A673 (cell line): ENCODE results near the gene SLC22A1. TPM values are rescaled to one million over a fixed set of nuclear protein-coding genes. Genes with fewer than 3 reads are reported as not detected.

Experiments used
- BruUV-seq: library from RNA; stranded (reverse); fragments of 400-500 nt; replicated peaks from 2 replicates; lab custom pipeline; 2021; lab: Mats Ljungman, UMichigan
- CTCF ChIA-PET: fragments of 300-600 bp; sonication (Branson Sonifier 250); formaldehyde crosslinking; loops from one replicate; lab custom pipeline; 2022; ENCODE audit warnings: antibody characterized with exemption; lab: Charles Lee
- POLR2A ChIA-PET: fragments of 300-600 bp; sonication (Branson Sonifier 250); formaldehyde crosslinking; loops from one replicate; lab custom pipeline; 2022; ENCODE audit warnings: antibody characterized with exemption; ENCODE audit not compliant: low non-redundant PET; lab: Charles Lee
- DNase-seq: peaks from one replicate; pipeline ENCODE4 v3.0.0-alpha.2; 2015; ENCODE audit warnings: low spot score
- H3K27ac ChIP-seq: fragments of 200-600 bp; sonication (generic); 2 replicates; pipeline ENCODE4 v1.5.1; 2016; ENCODE audit warnings: mixed run types, low read depth, mild to moderate bottlenecking, mixed read lengths, antibody characterized with exemption, low read length; ENCODE audit not compliant: poor library complexity, severe bottlenecking
- H3K27me3 ChIP-seq: fragments of 200-600 bp; sonication (generic); replicated peaks from 2 replicates; pipeline ENCODE4 v1.6.1; 2017; ENCODE audit warnings: mixed run types, low read depth, mild to moderate bottlenecking, mixed read lengths, antibody characterized with exemption, low read length; ENCODE audit not compliant: insufficient read depth, poor library complexity
- H3K36me3 ChIP-seq: fragments of 200-600 bp; sonication (generic); 2 replicates; pipeline ENCODE4 v1.6.1; 2016; ENCODE audit warnings: mixed run types, mild to moderate bottlenecking, mixed read lengths, antibody characterized with exemption, low read length; ENCODE audit not compliant: insufficient read depth, poor library complexity, severe bottlenecking
- H3K4me1 ChIP-seq: fragments of 200-600 bp; sonication (generic); 2 replicates; pipeline ENCODE4 v1.6.1; 2017; ENCODE audit warnings: mixed run types, mild to moderate bottlenecking, mixed read lengths, antibody characterized with exemption, low read length; ENCODE audit not compliant: insufficient read depth, poor library complexity, severe bottlenecking
- H3K4me3 ChIP-seq: fragments of 200-600 bp; sonication (generic); 2 replicates; pipeline ENCODE4 v1.5.1; 2016; ENCODE audit warnings: low read depth, mixed run types, mild to moderate bottlenecking, mixed read lengths, low read length; ENCODE audit not compliant: poor library complexity, severe bottlenecking
- H3K9me3 ChIP-seq: fragments of 200-600 bp; sonication (generic); 2 replicates; pipeline ENCODE4 v1.6.1; 2016; ENCODE audit warnings: mixed run types, low read depth, mild to moderate bottlenecking, mixed read lengths, antibody characterized with exemption, low read length; ENCODE audit not compliant: poor library complexity, severe bottlenecking
- CTCF ChIP-seq: fragments of 300-800, 200-600 bp; sonication (generic); conservative IDR thresholded peaks from 2 replicates; pipeline ENCODE4 v1.5.1; 2017; ENCODE audit warnings: low read depth, mild to moderate bottlenecking, antibody characterized with exemption, low read length, moderate library complexity, mixed read lengths
- EZH2 ChIP-seq: fragments of 200-600 bp; sonication (generic); IDR thresholded peaks from 2 replicates; pipeline ENCODE4 v1.6.1; 2017; ENCODE audit warnings: borderline replicate concordance, low read depth, mild to moderate bottlenecking, mixed read lengths, antibody characterized with exemption, low read length; ENCODE audit not compliant: poor library complexity, severe bottlenecking
- intact Hi-C: fragments of 100-400 bp; cut with micrococcal nuclease; formaldehyde crosslinking; loops from one replicate; pipeline ENCODE4 v1.10.0; 2022; ENCODE audit not compliant: unreplicated experiment
- total RNA-seq: library from RNA; stranded (reverse); gene quantifications from 2 replicates; pipeline ENCODE4 v1.2.3, GENCODE V29; 2021

SLC22A1 gene
- total RNA-seq, 1 experiment from 2014 or later: 3.3 TPM

GRCh38 chr6:160077024-160077423, 44.6 kb upstream of the SLC22A1 start:
- POLR2A ChIA-PET: no interaction called here
- intact Hi-C loops: no loop called here
- H3K36me3 ChIP-seq: peaks cover 58% of the 10 kb centered on the region
- H3K27ac ChIP-seq: no peak overlapping the region
- no peak for TF ChIP-seq EZH2
- TF ChIP-seq CTCF: no peak
- BruUV-seq: no TSS peak
- H3K4me1 ChIP-seq: no peaks in the 10 kb centered on the region
- CTCF ChIA-PET: no interaction called here
- no peak overlapping the region for H3K4me3 ChIP-seq
- H3K9me3 ChIP-seq: no peaks in the 10 kb centered on the region
- DNase-seq: no peak
- no peaks in the 10 kb centered on the region for H3K27me3 ChIP-seq

GRCh38 chr6:160077526-160077925, 44.1 kb upstream of the SLC22A1 start:
- no peaks in the 10 kb centered on the region for H3K27me3 ChIP-seq
- POLR2A ChIA-PET: no interaction called here
- no peaks in the 10 kb centered on the region for H3K4me1 ChIP-seq
- no TSS peak for BruUV-seq
- no peak overlapping the region for H3K4me3 ChIP-seq
- intact Hi-C loops: no loop called here
- H3K9me3 ChIP-seq: no peaks in the 10 kb centered on the region
- H3K36me3 ChIP-seq: peaks cover 54% of the 10 kb centered on the region
- no peak for TF ChIP-seq EZH2
- TF ChIP-seq CTCF: no peak
- DNase-seq: no peak
- H3K27ac ChIP-seq: no peak overlapping the region
- CTCF ChIA-PET: no interaction called here

- ChIA-PET CTCF (no interaction called here), POLR2A (no interaction called here)
- Histone ChIP-seq H3K4me1 (no peaks in the 10 kb centered on the region), H3K4me3 (no peak overlapping the region), H3K36me3 (peaks cover 46% of the 10 kb centered on the region), H3K27me3 (no peaks in the 10 kb centered on the region), H3K9me3 (no peaks in the 10 kb centered on the region), H3K27ac (no peak overlapping the region)
- BruUV-seq: no TSS peak
- no peak for TF ChIP-seq EZH2
- no peak for TF ChIP-seq CTCF
- no peak for DNase-seq
- intact Hi-C loops: no loop called here
Measured at GRCh38 chr6:160078883-160079685, 42.5 kb upstream of the SLC22A1 start.
